ENCODE results near the gene DCST2. TPM values are rescaled to one million over a fixed set of nuclear protein-coding genes. Genes with fewer than 3 reads are reported as not detected.

DCST2 gene
- total RNA-seq: 1 to 10 TPM in 4 of 5 experiments, under 1 TPM in 1; 0.22 to 3.3 (median 2.4) TPM
- not detected for polyA plus RNA-seq
- total RNA-seq: 1.1 reads per million

- Mint-ChIP-seq H3K27me3 (peaks cover 0 to 19% (median 0%) of the 10 kb centered on the region in 5 donors), H3K27ac (no peak within 1 kb of the TSS), H3K36me3 (no peaks in the 10 kb centered on the region), H3K4me1 (peaks cover 0 to 2% (median 0%) of the 10 kb centered on the region in 7 donors), H3K9me3 (no peaks in the 10 kb centered on the region), H3K4me3 (no peak within 1 kb of the TSS)
- no peak for ATAC-seq
- ChIA-PET POLR2A (interaction anchor here (1.2 kb wide), 1 partner anchor 16 kb away, joined by 3 read pairs; no protein-coding TSS in a partner anchor), CTCF (no interaction called here)
- H3K36me3 ChIP-seq (ENCODE audit: control insufficient read depth in 2 of 3, insufficient read depth in 3 of 3, low read length in 3 of 3): no peaks in the 10 kb centered on the region
- H3K27me3 ChIP-seq (ENCODE audit: control insufficient read depth in 2 of 2, insufficient read depth in 2 of 2, low read length in 2 of 2): no peaks in the 10 kb centered on the region
- no peak within 1 kb of the TSS for H3K4me3 ChIP-seq (ENCODE audit: low read length)
- no peak within 1 kb of the TSS for H3K27ac ChIP-seq (ENCODE audit: low read depth, low read length)
- intact Hi-C loops (cut with micrococcal nuclease): no loop called here
- no peaks in the 10 kb centered on the region for H3K9me3 ChIP-seq (ENCODE audit: control insufficient read depth in 2 of 3, low read length in 3 of 3)
- H3K4me1 ChIP-seq (ENCODE audit: control insufficient read depth in 2 of 2, insufficient read depth in 2 of 2, low read length in 2 of 2): no peaks in the 10 kb centered on the region
- no peak for DNase-seq
Measured at GRCh38 chr1:155033524-155033923, at the start of gene DCST2, which contains the start of gene DCST1. TSS of gene DCST2 (minus strand) at chr1:155033781. CDS start at chr1:155033701, 80 bp downstream. TSS of gene DCST1 (plus strand) at chr1:155033824. CDS start at chr1:155034037, 213 bp downstream.

- Mint-ChIP-seq H3K4me1 (peaks cover 30 to 55% (median 50%) of the 10 kb centered on the region in 7 donors), H3K4me3 (peak overlapping the region in 8 of 10 donors; percentile 60 to 90 (median 70)), H3K27me3 (peaks cover 17 to 52% (median 31%) of the 10 kb centered on the region in 5 donors), H3K27ac (no peak overlapping the region), H3K36me3 (peaks cover 0 to 4% (median 0%) of the 10 kb centered on the region in 5 donors), H3K9me3 (peaks cover 0 to 4% (median 0%) of the 10 kb centered on the region in 11 donors)
- no peak overlapping the region for H3K27ac ChIP-seq (ENCODE audit: low read depth, low read length)
- H3K36me3 ChIP-seq (ENCODE audit: control insufficient read depth in 2 of 3, insufficient read depth in 3 of 3, low read length in 3 of 3): no peaks in the 10 kb centered on the region
- H3K4me1 ChIP-seq (ENCODE audit: control insufficient read depth in 2 of 2, insufficient read depth in 2 of 2, low read length in 2 of 2): peaks cover 61 to 63% of the 10 kb centered on the region in 2 donors
- CTCF ChIA-PET: interaction anchor here (1.0 to 4.7 kb wide), 3 partner anchors 9 to 21 kb away, joined by 3 to 131 read pairs (median 25); partner anchors contain the start of gene EFNA4
- H3K4me3 ChIP-seq (ENCODE audit: low read length): no peak overlapping the region
- H3K9me3 ChIP-seq (ENCODE audit: control insufficient read depth in 2 of 3, low read length in 3 of 3): no peaks in the 10 kb centered on the region
- peaks cover 28 to 31% of the 10 kb centered on the region in 2 donors for H3K27me3 ChIP-seq (ENCODE audit: control insufficient read depth in 2 of 2, insufficient read depth in 2 of 2, low read length in 2 of 2)
- ATAC-seq: no peak
- intact Hi-C loops (cut with micrococcal nuclease): loop anchor here (5.0 to 10.0 kb wide), 3 partner anchors 54 to 608 kb away; partner anchors contain the start of genes PBXIP1 (in 1 of the 2) and SLC50A1 (in 1 of the 2)
- POLR2A ChIA-PET: interaction anchor here (1.0 to 4.4 kb wide), 3 partner anchors 11 to 24 kb away, joined by 3 to 51 read pairs (median 3); partner anchors contain the start of gene EFNA4
- no peak for DNase-seq
Measured at GRCh38 chr1:155083052-155083541, 49.5 kb upstream of the DCST2 start.

GRCh38 chr1:155082301-155083051 is 48.9 kb upstream of the DCST2 start:
- ATAC-seq: no peak
- ChIA-PET CTCF (interaction anchor here (1.0 to 4.7 kb wide), 3 partner anchors 9 to 21 kb away, joined by 3 to 131 read pairs (median 25); partner anchors contain the start of gene EFNA4), POLR2A (interaction anchor here (1.1 to 4.4 kb wide), 2 partner anchors 18 to 24 kb away, joined by 3 to 51 read pairs; partner anchors contain the start of gene EFNA4)
- peak in 3 of 9 donors; percentile 26 to 47 (median 43) for DNase-seq
- Mint-ChIP-seq H3K4me1 (peaks cover 30 to 61% (median 55%) of the 10 kb centered on the region in 7 donors), H3K9me3 (peaks cover 0 to 4% (median 0%) of the 10 kb centered on the region in 11 donors), H3K27me3 (peaks cover 17 to 56% (median 31%) of the 10 kb centered on the region in 5 donors), H3K4me3 (peak overlapping the region; percentile 55 to 90 (median 70)), H3K36me3 (peaks cover 0 to 4% (median 0%) of the 10 kb centered on the region in 5 donors), H3K27ac (no peak overlapping the region)
- Histone ChIP-seq H3K9me3 (ENCODE audit: control insufficient read depth in 2 of 3, low read length in 3 of 3) (no peaks in the 10 kb centered on the region), H3K4me3 (ENCODE audit: low read length) (peak overlapping the region; percentile 51), H3K4me1 (ENCODE audit: control insufficient read depth in 2 of 2, insufficient read depth in 2 of 2, low read length in 2 of 2) (peaks cover 61 to 63% of the 10 kb centered on the region in 2 donors), H3K36me3 (ENCODE audit: control insufficient read depth in 2 of 3, insufficient read depth in 3 of 3, low read length in 3 of 3) (no peaks in the 10 kb centered on the region), H3K27me3 (ENCODE audit: control insufficient read depth in 2 of 2, insufficient read depth in 2 of 2, low read length in 2 of 2) (peaks cover 28 to 31% of the 10 kb centered on the region in 2 donors), H3K27ac (ENCODE audit: low read depth, low read length) (no peak overlapping the region)
- intact Hi-C loops (cut with micrococcal nuclease): loop anchor here (5.0 to 10.0 kb wide), 3 partner anchors 55 to 608 kb away; partner anchors contain the start of genes PBXIP1 (in 1 of the 2) and SLC50A1 (in 1 of the 2)

- H3K27me3 ChIP-seq (ENCODE audit: control insufficient read depth in 2 of 2, insufficient read depth in 2 of 2, low read length in 2 of 2): peaks cover 28 to 31% of the 10 kb centered on the region in 2 donors
- H3K4me3 Mint-ChIP-seq: peak overlapping the region; percentile 77 to 92 (median 84)
- ChIA-PET CTCF (interaction anchor here (1.1 to 8.1 kb wide), 4 partner anchors 9 to 29 kb away, joined by 3 to 131 read pairs (median 28); partner anchors contain the start of gene EFNA4), POLR2A (interaction anchor here (0.7 to 4.4 kb wide), 6 partner anchors 10 to 126 kb away, joined by 3 to 51 read pairs (median 4); partner anchors contain the start of genes EFNA4, KRTCAP2 and PBXIP1)
- no peak for ATAC-seq
- H3K4me3 ChIP-seq (ENCODE audit: low read length): peak overlapping the region; percentile 51
- intact Hi-C loops (cut with micrococcal nuclease): loop anchor here (5.0 to 10.0 kb wide), 3 partner anchors 56 to 607 kb away; partner anchors contain the start of genes PBXIP1 (in 1 of the 2) and SLC50A1 (in 1 of the 2)
- H3K9me3 ChIP-seq (ENCODE audit: control insufficient read depth in 2 of 3, low read length in 3 of 3): no peaks in the 10 kb centered on the region
- peaks cover 30 to 69% (median 56%) of the 10 kb centered on the region in 7 donors for H3K4me1 Mint-ChIP-seq
- H3K36me3 ChIP-seq (ENCODE audit: control insufficient read depth in 2 of 3, insufficient read depth in 3 of 3, low read length in 3 of 3): no peaks in the 10 kb centered on the region
- H3K27me3 Mint-ChIP-seq: peaks cover 17 to 58% (median 31%) of the 10 kb centered on the region in 5 donors
- H3K36me3 Mint-ChIP-seq: peaks cover 0 to 4% (median 0%) of the 10 kb centered on the region in 5 donors
- peak overlapping the region in 6 of 9 donors; percentile 12 to 76 (median 62) for H3K27ac Mint-ChIP-seq
- DNase-seq: peak in 3 of 9 donors; percentile 38 to 52 (median 40)
- no peak overlapping the region for H3K27ac ChIP-seq (ENCODE audit: low read depth, low read length)
- H3K9me3 Mint-ChIP-seq: peaks cover 0 to 4% (median 0%) of the 10 kb centered on the region in 11 donors
- peaks cover 61 to 63% of the 10 kb centered on the region in 2 donors for H3K4me1 ChIP-seq (ENCODE audit: control insufficient read depth in 2 of 2, insufficient read depth in 2 of 2, low read length in 2 of 2)
Measured at GRCh38 chr1:155081472-155082300, 48.1 kb upstream of the DCST2 start.

GRCh38 chr1:155080312-155081228 is 47.0 kb upstream of the DCST2 start:
- H3K9me3 ChIP-seq (ENCODE audit: control insufficient read depth in 2 of 3, low read length in 3 of 3): no peaks in the 10 kb centered on the region
- POLR2A ChIA-PET: interaction anchor here (0.6 to 1.7 kb wide), 6 partner anchors 9 to 125 kb away, joined by 3 to 5 read pairs (median 4); partner anchors contain the start of genes EFNA4, KRTCAP2 and PBXIP1
- CTCF ChIA-PET: interaction anchor here (0.6 to 8.1 kb wide), 5 partner anchors 11 to 610 kb away, joined by 3 to 52 read pairs (median 4); partner anchors contain the start of gene EFNA4
- no peaks in the 10 kb centered on the region for H3K36me3 ChIP-seq (ENCODE audit: control insufficient read depth in 2 of 3, insufficient read depth in 3 of 3, low read length in 3 of 3)
- Mint-ChIP-seq H3K4me3 (peak overlapping the region; percentile 77 to 92 (median 84)), H3K9me3 (peaks cover 0 to 4% (median 0%) of the 10 kb centered on the region in 11 donors), H3K4me1 (peaks cover 30 to 76% (median 55%) of the 10 kb centered on the region in 7 donors), H3K36me3 (peaks cover 0 to 4% (median 0%) of the 10 kb centered on the region in 5 donors), H3K27ac (peak overlapping the region in 1 of 9 donors; percentile 60), H3K27me3 (peaks cover 17 to 58% (median 31%) of the 10 kb centered on the region in 5 donors)
- no peak overlapping the region for H3K27ac ChIP-seq (ENCODE audit: low read depth, low read length)
- H3K4me3 ChIP-seq (ENCODE audit: low read length): peak overlapping the region; percentile 51
- DNase-seq: peak in 3 of 9 donors; percentile 24 to 52 (median 46)
- intact Hi-C loops (cut with micrococcal nuclease): loop anchor here (5.0 to 10.0 kb wide), 3 partner anchors 57 to 606 kb away; partner anchors contain the start of genes PBXIP1 (in 1 of the 2) and SLC50A1 (in 1 of the 2)
- H3K4me1 ChIP-seq (ENCODE audit: control insufficient read depth in 2 of 2, insufficient read depth in 2 of 2, low read length in 2 of 2): peaks cover 54 to 55% of the 10 kb centered on the region in 2 donors
- peaks cover 28 to 31% of the 10 kb centered on the region in 2 donors for H3K27me3 ChIP-seq (ENCODE audit: control insufficient read depth in 2 of 2, insufficient read depth in 2 of 2, low read length in 2 of 2)
- no peak for ATAC-seq

Data from naive thymus-derived CD4-positive, alpha-beta T cell (primary cell).